Measurements from ENCODE around the gene CRADD.

- TF ChIP-seq REST (IDR thresholded peaks at IDR 0.05; ENCODE audit: low read depth) (no peak), CREB1 (IDR thresholded peaks at IDR 0.05; ENCODE audit: low read depth) (no peak), RAD21 (IDR thresholded peaks at IDR 0.05; ENCODE audit: low read depth) (no peak), TEAD4 (IDR thresholded peaks at IDR 0.05) (no peak), EGR1 (IDR thresholded peaks at IDR 0.05) (no peak), CEBPB (IDR thresholded peaks at IDR 0.05) (no peak), NFIC (IDR thresholded peaks at IDR 0.05) (no peak), TAF1 (IDR thresholded peaks at IDR 0.05; ENCODE audit: low read depth) (no peak), USF1 (IDR thresholded peaks at IDR 0.05) (no peak), TCF12 (IDR thresholded peaks at IDR 0.05; ENCODE audit: low read depth) (no peak), ZBTB7A (IDR thresholded peaks at IDR 0.05; ENCODE audit: low read depth) (no peak), MAX (IDR thresholded peaks at IDR 0.05) (no peak), EP300 (IDR thresholded peaks at IDR 0.05; ENCODE audit: borderline replicate concordance) (no peak), YY1 (IDR thresholded peaks at IDR 0.05; ENCODE audit: low read depth) (no peak)
Observed at GRCh38 chr12:93894391-93895088, 217.4 kb downstream of the CRADD start.
